GM12801 (cell line): Measurements from ENCODE around the gene KL.

Experiments used
- TF ChIP-seq, protein P1 (sequence below): IDR thresholded peaks from one replicate; pipeline ENCODE4 v1.5.1; 2011; ENCODE audit warnings: control low read depth; ENCODE audit not compliant: insufficient read length; ENCODE audit errors: extremely low read depth

The KL gene

DNA sequence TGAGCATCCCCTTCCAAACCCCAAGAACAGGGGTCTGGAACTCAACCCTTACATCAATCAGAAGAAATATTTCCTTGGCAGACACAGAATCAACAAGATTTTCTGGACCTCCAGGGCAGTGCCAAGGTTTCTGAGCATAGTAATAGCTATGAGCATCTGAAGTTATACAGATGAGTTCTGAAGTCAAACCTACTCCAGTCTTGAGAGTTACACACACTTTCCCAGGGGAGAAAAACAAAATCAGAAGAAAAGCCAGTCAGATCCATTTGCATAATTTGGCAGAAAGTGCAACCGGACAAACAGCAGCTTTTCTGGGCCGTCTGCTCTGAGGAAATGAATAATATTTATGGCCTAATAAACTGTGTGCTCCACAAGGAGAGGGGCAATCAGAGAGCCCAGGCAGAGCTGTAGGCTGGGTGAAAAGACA lies 93.1 kb downstream of the KL start:
- TF ChIP-seq, protein P1, sequence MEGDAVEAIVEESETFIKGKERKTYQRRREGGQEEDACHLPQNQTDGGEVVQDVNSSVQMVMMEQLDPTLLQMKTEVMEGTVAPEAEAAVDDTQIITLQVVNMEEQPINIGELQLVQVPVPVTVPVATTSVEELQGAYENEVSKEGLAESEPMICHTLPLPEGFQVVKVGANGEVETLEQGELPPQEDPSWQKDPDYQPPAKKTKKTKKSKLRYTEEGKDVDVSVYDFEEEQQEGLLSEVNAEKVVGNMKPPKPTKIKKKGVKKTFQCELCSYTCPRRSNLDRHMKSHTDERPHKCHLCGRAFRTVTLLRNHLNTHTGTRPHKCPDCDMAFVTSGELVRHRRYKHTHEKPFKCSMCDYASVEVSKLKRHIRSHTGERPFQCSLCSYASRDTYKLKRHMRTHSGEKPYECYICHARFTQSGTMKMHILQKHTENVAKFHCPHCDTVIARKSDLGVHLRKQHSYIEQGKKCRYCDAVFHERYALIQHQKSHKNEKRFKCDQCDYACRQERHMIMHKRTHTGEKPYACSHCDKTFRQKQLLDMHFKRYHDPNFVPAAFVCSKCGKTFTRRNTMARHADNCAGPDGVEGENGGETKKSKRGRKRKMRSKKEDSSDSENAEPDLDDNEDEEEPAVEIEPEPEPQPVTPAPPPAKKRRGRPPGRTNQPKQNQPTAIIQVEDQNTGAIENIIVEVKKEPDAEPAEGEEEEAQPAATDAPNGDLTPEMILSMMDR, result no peak

DNA sequence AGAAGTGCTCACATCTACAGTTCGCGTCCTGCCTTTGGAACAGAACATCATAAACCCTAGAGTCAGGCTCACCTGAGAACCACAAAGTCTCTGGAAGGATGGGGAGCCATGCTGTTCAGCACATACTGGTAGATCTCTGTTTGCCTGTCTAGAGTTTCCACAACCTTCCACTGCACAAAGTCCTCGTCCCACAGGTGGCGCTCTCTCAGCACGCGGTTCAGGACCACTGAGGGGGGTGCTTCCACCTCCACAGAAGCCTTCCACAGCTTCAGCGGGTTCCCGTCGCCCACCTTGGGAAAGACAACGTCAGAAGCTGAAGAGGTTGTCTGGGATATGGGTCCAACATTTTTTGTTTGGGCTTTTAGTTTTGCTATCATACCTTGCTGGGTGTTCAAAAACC lies 93.6 kb downstream of the KL start:
- TF ChIP-seq, protein P1, result peak; percentile 35

DNA sequence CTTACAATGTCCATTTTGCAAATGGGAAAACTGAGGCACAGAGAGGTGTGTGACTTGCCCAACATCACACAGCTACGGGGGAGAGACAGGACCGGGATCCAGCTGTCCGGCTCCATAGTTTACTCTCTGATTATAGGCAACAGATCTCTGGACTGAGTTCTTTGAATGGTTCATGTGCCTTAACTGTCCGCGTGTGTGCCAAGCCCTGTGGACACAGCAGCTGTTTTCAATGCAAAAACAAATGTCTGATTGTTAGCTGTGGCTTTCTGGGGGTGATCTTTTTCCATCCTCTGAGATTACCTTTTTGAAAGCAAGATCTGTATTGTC lies 94.1 kb downstream of the KL start:
- TF ChIP-seq, protein P1, result no peak

DNA sequence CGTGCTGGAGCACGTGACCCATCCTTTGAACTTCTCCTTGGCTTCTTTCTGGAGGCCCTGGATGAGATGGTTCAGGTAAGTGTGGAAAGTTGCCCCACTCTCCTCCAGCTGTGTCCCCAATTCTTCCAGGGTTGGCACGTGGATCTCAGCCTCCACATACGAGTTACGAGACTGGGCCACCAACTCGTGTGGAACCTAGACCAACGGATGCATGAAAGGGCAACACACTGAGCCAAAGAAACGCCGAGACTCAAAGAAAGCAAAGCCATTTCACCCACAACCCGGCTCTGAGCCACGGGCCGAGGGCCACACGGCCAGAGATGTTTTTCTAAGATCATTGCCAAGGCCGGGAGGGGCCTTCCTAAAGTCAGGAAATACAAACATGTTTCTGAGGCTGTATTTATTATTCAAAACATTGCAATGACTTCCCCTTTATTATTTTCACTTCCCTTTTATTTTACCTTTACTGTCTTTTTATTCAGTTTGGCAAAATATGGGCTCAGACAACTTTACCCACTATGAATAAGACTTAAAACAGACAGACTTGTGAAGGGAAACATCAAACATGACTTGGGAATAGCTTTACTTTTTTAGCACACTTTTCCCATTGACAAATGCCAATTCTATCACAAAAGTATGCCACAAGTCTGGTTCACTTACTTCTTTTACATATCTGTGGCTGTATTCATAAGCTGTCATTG lies 94.6 kb downstream of the KL start:
- TF ChIP-seq, protein P1, result no peak

DNA sequence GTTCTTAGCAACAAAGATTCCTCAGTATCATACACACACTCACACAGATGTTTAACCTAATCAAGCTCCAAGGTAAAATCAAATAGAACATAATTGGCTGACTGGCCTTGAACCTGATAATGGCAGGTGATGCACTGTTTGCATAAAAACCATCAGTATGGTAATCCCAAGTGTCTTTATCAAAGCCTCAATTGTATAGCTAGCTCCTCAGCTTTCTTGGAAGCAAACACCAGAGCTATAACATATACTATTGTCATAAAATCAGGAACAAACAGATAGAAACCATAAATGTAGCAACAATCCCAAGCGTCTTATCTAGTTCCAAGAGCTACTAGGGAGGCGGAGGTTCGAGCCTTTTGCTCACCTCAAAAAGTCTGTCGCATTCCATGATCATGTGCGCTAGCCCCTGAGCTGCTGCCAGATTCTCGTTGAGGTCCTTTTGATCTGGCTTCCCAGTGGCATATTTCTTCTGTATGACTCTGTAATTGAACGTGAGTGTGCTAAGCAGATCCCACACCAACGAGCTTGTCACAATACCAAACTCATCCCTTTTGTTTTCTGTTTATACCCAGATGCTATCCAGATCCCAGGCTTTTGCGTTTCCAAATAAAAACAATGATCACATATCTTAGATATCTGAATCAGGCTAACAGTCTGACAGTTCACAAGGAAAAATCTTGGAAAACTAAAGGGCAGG lies 95.3 kb downstream of the KL start:
- TF ChIP-seq, protein P1, result no peak

DNA sequence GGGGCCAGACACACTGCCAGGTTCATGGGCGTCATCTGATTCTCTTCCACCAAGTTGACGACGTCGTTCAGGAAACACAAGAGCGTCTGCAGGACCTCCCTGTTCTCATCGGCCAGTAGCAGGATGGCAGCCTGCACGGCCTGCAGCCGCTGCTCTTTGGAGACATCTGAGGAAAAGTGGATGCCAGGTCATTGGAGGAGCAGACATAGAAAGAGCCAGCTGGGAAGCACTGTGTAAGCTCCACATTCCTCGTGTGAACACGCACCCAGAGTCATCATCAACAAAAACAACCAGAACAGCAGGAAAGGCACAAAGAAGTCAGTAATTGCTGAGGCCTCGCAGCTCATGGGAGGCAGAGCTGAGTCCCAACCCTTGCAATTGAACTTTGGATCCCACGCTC lies 96.5 kb downstream of the KL start:
- TF ChIP-seq, protein P1, result no peak

DNA sequence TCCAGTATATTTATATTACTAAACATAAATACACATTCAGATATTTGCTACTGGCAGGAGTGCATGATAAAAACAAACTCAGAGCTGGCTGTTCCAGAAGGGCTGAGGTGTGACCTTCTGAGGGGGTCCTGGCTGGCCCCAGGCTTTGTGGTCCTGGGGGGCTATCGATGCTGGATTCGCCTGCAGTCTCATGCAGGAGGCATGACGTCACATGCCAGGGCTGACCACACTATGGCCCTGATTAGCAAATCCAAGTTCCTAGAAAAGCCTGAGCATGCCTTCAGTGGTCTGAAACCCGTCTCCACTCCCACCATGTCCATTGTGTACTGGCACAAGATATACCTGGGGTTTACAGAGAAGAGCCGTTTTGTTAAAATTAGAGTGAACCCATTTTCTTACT lies 97.9 kb downstream of the KL start:
- TF ChIP-seq, protein P1, result no peak
